Suprapubic skin (tissue), 4 donors: ENCODE results near the gene FSIP1.

Experiments
- CTCF ChIP-seq, 2 donors: fragments of 200-600 bp in 1 of 2; fragments of 450-650 bp in 1 of 2; sonication (generic) in 1 of 2; IDR thresholded peaks; one replicate each; pipeline ENCODE4 v1.5.1; 2016 to 2019; ENCODE audit warnings: antibody characterized with exemption in 2 of 2, mild to moderate bottlenecking in 1 of 2, moderate library complexity in 1 of 2
- POLR2A ChIP-seq, 2 donors: fragments of 450-650 bp; IDR thresholded peaks; one replicate each; pipeline ENCODE4 v1.6.1; 2017; ENCODE audit warnings: antibody characterized with exemption in 2 of 2, mild to moderate bottlenecking in 2 of 2, moderate library complexity in 2 of 2
- POLR2AphosphoS5 ChIP-seq, 3 donors: sonication (generic); formaldehyde crosslinking; IDR thresholded peaks; one replicate each; pipeline ENCODE4 v1.6.1; 2017; ENCODE audit warnings: antibody characterized with exemption in 3 of 3

GRCh38 chr15:39783244-39783820 is 691 bp upstream of the FSIP1 start:
- TF ChIP-seq CTCF (IDR thresholded peaks at IDR 0.05) (no peak), POLR2A (IDR thresholded peaks at IDR 0.05) (no peak), POLR2AphosphoS5 (IDR thresholded peaks at IDR 0.05) (no peak)
